SH-SY5Y (cell line): ENCODE results near the gene CDC42EP4.

Source experiments
- GATA2 ChIP-seq: IDR thresholded peaks from 2 replicates; pipeline ENCODE4 v1.6.1; 2011; ENCODE audit warnings: mild to moderate bottlenecking, low read depth, low read length
- GATA3 ChIP-seq: IDR thresholded peaks from 2 replicates; pipeline ENCODE4 v1.6.1; 2011; ENCODE audit warnings: low read depth, mild to moderate bottlenecking, low read length, moderate library complexity

DNA sequence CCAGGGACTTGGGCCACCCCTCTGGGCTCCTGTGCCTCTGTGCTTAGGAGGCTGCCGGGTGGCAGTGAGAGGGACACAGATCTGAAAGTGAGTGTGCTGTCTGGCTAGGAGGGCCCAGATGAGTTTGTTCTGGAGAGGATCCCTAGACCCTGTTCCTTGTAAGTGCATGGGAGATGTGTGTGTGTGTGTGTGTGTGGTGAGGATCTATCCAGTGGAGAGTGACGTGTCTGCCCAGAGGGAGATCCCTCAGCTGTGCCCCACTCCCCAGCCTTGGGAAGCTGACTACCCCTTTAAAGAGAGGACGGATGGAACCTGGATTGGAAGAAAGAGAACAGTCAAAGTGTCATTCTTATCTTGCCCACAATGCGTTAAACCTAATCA, 25.5 kb upstream of the CDC42EP4 start:
- TF ChIP-seq GATA2 = no peak
- no peak for TF ChIP-seq GATA3
